SK-N-SH treated with all-trans-retinoic acid at 6 μM for 48 hours (cell line): ENCODE measurements around the gene SLC25A26.
"Not testable (repeated sequence)": the region's sequence is repeated elsewhere in the genome, so short reads cannot be mapped to it uniquely, and the experiment has no call there.

Experiments used
- ATAC-seq: fragments of 200-7000 bp; cut with Tn5 transposase; 3 replicates; pipeline ENCODE4 v1.9.1; 2020; ENCODE audit warnings: mild to moderate bottlenecking, moderate library complexity
- ARNTL ChIP-seq: fragments of 450-650 bp; formaldehyde crosslinking; IDR thresholded peaks from 2 replicates; pipeline ENCODE4 v1.5.0; 2020; ENCODE audit warnings: low read depth, mild to moderate bottlenecking, moderate library complexity, borderline replicate concordance
- BACH2 ChIP-seq: fragments of 250-450 bp; sonication (Bioruptor Pico); IDR thresholded peaks from 2 replicates; pipeline ENCODE4 v1.9.0; 2021; ENCODE audit warnings: mild to moderate bottlenecking, borderline replicate concordance
- CSDC2 ChIP-seq: fragments of 250-450 bp; sonication (Bioruptor Pico); IDR thresholded peaks from 2 replicates; pipeline ENCODE4 v1.5.0; 2020; ENCODE audit warnings: mild to moderate bottlenecking, moderate library complexity
- ESRRG ChIP-seq: fragments of 250-450 bp; sonication (Bioruptor Pico); IDR thresholded peaks from 2 replicates; pipeline ENCODE4 v1.6.1; 2021; ENCODE audit warnings: mild to moderate bottlenecking
- ISL1 ChIP-seq: fragments of 250-450 bp; sonication (Bioruptor Pico); IDR thresholded peaks from 2 replicates; pipeline ENCODE4 v2.1.2; 2022; ENCODE audit warnings: mild to moderate bottlenecking, moderate library complexity
- OSR1 ChIP-seq: fragments of 250-450 bp; sonication (Bioruptor Pico); IDR thresholded peaks from 2 replicates; pipeline ENCODE4 v1.8.0; 2022; ENCODE audit warnings: moderate library complexity, mild to moderate bottlenecking, inconsistent platforms
- PATZ1 ChIP-seq: fragments of 250-450 bp; sonication (Bioruptor Pico); IDR thresholded peaks from 2 replicates; pipeline ENCODE4 v1.8.0; 2020; ENCODE audit warnings: mild to moderate bottlenecking, moderate library complexity, borderline replicate concordance
- PPARA ChIP-seq: fragments of 250-450 bp; sonication (Bioruptor Pico); IDR thresholded peaks from 2 replicates; pipeline ENCODE4 v1.5.0; 2020; ENCODE audit warnings: mild to moderate bottlenecking, borderline replicate concordance
- SNAI2 ChIP-seq: fragments of 250-450 bp; sonication (Bioruptor Pico); IDR thresholded peaks from 2 replicates; pipeline ENCODE4 v1.5.0; 2020; ENCODE audit warnings: mild to moderate bottlenecking, moderate library complexity
- TCF4 ChIP-seq: fragments of 250-450 bp; sonication (Bioruptor Pico); IDR thresholded peaks from 2 replicates; pipeline ENCODE4 v1.8.0; 2021; ENCODE audit warnings: mild to moderate bottlenecking, moderate library complexity, borderline replicate concordance
- ZC3H10 ChIP-seq: fragments of 250-450 bp; sonication (Bioruptor Pico); IDR thresholded peaks from 2 replicates; pipeline ENCODE4 v1.5.1; 2021; ENCODE audit warnings: mild to moderate bottlenecking, moderate library complexity
- ZFP3 ChIP-seq: fragments of 250-450 bp; sonication (Bioruptor Pico); IDR thresholded peaks from 2 replicates; pipeline ENCODE4 v1.5.0; 2020; ENCODE audit warnings: mild to moderate bottlenecking, moderate library complexity
- ZFP30 ChIP-seq: fragments of 450-650 bp; formaldehyde crosslinking; IDR thresholded peaks from 2 replicates; pipeline ENCODE4 v1.5.0; 2022; ENCODE audit warnings: mild to moderate bottlenecking, moderate library complexity
- ZNF565 ChIP-seq: fragments of 450-650 bp; formaldehyde crosslinking; conservative IDR thresholded peaks from 2 replicates; pipeline ENCODE4 v1.5.0; 2020; ENCODE audit warnings: low read depth, mild to moderate bottlenecking, moderate library complexity
- ZNF70 ChIP-seq: fragments of 450-650 bp; formaldehyde crosslinking; IDR thresholded peaks from 2 replicates; pipeline ENCODE4 v1.5.0; 2020; ENCODE audit warnings: mild to moderate bottlenecking, moderate library complexity
- ZNF8 ChIP-seq: fragments of 450-650 bp; formaldehyde crosslinking; IDR thresholded peaks from 2 replicates; pipeline ENCODE4 v1.5.0; 2020; ENCODE audit warnings: mild to moderate bottlenecking, moderate library complexity
- TF ChIP-seq, protein P1 (sequence below): fragments of 250-450 bp; sonication (Bioruptor Pico); IDR thresholded peaks from 2 replicates; pipeline ENCODE4 v1.8.0; 2021; ENCODE audit warnings: low read depth, mild to moderate bottlenecking, moderate library complexity, borderline replicate concordance
- TF ChIP-seq, protein P2 (sequence below): fragments of 250-450 bp; sonication (Bioruptor Pico); IDR thresholded peaks from 2 replicates; pipeline ENCODE4 v1.5.1; 2021; ENCODE audit warnings: mild to moderate bottlenecking, moderate library complexity
- TF ChIP-seq, protein P3 (sequence below): fragments of 250-450 bp; sonication (Bioruptor Pico); IDR thresholded peaks from 2 replicates; pipeline ENCODE4 v1.5.0; 2020; ENCODE audit warnings: mild to moderate bottlenecking, moderate library complexity
- TF ChIP-seq, protein P4 (sequence below): fragments of 250-450 bp; sonication (Bioruptor Pico); IDR thresholded peaks from 2 replicates; pipeline ENCODE4 v1.5.1; 2020; ENCODE audit warnings: low read depth, mild to moderate bottlenecking, moderate library complexity

Gene SLC25A26

GRCh38 chr3:66419036-66419435 lies 198.2 kb downstream of the SLC25A26 start:
- ATAC-seq: no peak
- no peak for TF ChIP-seq ARNTL
- TF ChIP-seq TCF4 (CRISPR knock-in tag): no peak
- no peak for TF ChIP-seq ZNF8 (CRISPR knock-in tag)
- TF ChIP-seq, protein P1, sequence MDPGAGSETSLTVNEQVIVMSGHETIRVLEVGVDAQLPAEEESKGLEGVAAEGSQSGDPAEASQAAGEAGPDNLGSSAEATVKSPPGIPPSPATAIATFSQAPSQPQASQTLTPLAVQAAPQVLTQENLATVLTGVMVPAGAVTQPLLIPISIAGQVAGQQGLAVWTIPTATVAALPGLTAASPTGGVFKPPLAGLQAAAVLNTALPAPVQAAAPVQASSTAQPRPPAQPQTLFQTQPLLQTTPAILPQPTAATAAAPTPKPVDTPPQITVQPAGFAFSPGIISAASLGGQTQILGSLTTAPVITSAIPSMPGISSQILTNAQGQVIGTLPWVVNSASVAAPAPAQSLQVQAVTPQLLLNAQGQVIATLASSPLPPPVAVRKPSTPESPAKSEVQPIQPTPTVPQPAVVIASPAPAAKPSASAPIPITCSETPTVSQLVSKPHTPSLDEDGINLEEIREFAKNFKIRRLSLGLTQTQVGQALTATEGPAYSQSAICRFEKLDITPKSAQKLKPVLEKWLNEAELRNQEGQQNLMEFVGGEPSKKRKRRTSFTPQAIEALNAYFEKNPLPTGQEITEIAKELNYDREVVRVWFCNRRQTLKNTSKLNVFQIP (CRISPR knock-in tag): no peak
- no peak for TF ChIP-seq BACH2 (CRISPR knock-in tag)
- TF ChIP-seq ZNF70 (CRISPR knock-in tag): no peak
- no peak for TF ChIP-seq OSR1 (CRISPR knock-in tag)
- TF ChIP-seq ZFP3 (CRISPR knock-in tag): no peak
- TF ChIP-seq ZC3H10 (CRISPR knock-in tag): no peak
- TF ChIP-seq, protein P2, sequence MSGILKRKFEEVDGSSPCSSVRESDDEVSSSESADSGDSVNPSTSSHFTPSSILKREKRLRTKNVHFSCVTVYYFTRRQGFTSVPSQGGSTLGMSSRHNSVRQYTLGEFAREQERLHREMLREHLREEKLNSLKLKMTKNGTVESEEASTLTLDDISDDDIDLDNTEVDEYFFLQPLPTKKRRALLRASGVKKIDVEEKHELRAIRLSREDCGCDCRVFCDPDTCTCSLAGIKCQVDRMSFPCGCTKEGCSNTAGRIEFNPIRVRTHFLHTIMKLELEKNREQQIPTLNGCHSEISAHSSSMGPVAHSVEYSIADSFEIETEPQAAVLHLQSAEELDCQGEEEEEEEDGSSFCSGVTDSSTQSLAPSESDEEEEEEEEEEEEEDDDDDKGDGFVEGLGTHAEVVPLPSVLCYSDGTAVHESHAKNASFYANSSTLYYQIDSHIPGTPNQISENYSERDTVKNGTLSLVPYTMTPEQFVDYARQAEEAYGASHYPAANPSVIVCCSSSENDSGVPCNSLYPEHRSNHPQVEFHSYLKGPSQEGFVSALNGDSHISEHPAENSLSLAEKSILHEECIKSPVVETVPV (CRISPR knock-in tag): no peak
- TF ChIP-seq, protein P3, sequence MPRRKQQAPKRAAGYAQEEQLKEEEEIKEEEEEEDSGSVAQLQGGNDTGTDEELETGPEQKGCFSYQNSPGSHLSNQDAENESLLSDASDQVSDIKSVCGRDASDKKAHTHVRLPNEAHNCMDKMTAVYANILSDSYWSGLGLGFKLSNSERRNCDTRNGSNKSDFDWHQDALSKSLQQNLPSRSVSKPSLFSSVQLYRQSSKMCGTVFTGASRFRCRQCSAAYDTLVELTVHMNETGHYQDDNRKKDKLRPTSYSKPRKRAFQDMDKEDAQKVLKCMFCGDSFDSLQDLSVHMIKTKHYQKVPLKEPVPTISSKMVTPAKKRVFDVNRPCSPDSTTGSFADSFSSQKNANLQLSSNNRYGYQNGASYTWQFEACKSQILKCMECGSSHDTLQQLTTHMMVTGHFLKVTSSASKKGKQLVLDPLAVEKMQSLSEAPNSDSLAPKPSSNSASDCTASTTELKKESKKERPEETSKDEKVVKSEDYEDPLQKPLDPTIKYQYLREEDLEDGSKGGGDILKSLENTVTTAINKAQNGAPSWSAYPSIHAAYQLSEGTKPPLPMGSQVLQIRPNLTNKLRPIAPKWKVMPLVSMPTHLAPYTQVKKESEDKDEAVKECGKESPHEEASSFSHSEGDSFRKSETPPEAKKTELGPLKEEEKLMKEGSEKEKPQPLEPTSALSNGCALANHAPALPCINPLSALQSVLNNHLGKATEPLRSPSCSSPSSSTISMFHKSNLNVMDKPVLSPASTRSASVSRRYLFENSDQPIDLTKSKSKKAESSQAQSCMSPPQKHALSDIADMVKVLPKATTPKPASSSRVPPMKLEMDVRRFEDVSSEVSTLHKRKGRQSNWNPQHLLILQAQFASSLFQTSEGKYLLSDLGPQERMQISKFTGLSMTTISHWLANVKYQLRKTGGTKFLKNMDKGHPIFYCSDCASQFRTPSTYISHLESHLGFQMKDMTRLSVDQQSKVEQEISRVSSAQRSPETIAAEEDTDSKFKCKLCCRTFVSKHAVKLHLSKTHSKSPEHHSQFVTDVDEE: no peak
- no peak for TF ChIP-seq PATZ1 (CRISPR knock-in tag)
- TF ChIP-seq ZNF565 (CRISPR knock-in tag): no peak
- TF ChIP-seq ZFP30 (CRISPR knock-in tag): no peak

DNA sequence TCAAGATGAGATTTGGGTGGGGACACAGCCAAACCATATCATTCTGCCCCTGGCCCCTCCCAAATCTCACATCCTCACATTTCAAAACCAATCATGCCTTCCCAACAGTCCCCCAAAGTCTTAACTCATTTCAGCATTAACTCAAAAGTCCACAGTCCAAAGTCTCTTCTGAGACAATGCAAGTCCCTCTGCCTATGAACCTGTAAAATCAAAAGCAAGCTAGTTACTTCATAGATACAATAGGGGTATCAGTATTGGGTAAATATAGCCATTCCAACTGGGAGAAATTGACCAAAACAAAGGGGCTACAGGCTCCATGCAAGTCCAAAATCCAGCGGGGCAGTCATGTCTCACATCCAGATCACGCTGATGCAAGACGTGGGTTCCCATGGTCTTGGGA lies 200.3 kb downstream of the SLC25A26 start:
- not testable (repeated sequence) for ATAC-seq

DNA sequence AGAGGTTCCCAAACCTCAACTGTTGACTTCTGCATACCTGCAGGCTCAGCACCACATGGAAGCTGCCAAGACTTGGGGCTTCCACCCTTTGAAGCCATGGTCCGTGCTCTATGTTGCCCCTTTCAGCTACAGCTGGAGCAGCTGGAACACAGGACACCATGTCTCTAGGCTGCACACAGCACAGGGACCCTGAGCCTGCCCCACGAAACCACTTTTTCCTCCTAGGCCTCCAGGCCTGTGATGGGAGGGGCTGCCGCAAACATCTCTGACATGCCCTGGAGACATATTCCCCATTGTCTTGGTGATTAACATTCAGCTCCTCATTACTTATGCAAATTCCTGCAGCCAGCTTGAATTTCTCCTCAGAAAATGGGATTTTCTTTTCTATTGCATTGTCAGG lies 201.1 kb downstream of the SLC25A26 start:
- ATAC-seq: not testable (repeated sequence)

- no peak for ATAC-seq
- TF ChIP-seq ESRRG (CRISPR knock-in tag): no peak
- TF ChIP-seq PATZ1 (CRISPR knock-in tag): no peak
- no peak for TF ChIP-seq PPARA (CRISPR knock-in tag)
- TF ChIP-seq, protein P1 (CRISPR knock-in tag): no peak
- no peak for TF ChIP-seq ZC3H10 (CRISPR knock-in tag)
- no peak for TF ChIP-seq TCF4 (CRISPR knock-in tag)
- TF ChIP-seq ISL1 (CRISPR knock-in tag): no peak
- TF ChIP-seq CSDC2 (CRISPR knock-in tag): no peak
- TF ChIP-seq, protein P4, sequence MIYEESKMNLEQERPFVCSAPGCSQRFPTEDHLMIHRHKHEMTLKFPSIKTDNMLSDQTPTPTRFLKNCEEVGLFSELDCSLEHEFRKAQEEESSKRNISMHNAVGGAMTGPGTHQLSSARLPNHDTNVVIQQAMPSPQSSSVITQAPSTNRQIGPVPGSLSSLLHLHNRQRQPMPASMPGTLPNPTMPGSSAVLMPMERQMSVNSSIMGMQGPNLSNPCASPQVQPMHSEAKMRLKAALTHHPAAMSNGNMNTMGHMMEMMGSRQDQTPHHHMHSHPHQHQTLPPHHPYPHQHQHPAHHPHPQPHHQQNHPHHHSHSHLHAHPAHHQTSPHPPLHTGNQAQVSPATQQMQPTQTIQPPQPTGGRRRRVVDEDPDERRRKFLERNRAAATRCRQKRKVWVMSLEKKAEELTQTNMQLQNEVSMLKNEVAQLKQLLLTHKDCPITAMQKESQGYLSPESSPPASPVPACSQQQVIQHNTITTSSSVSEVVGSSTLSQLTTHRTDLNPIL (CRISPR knock-in tag): no peak
- TF ChIP-seq SNAI2 (CRISPR knock-in tag): no peak
- TF ChIP-seq ZFP30 (CRISPR knock-in tag): no peak
- no peak for TF ChIP-seq ZNF70 (CRISPR knock-in tag)
- TF ChIP-seq ZFP3 (CRISPR knock-in tag): no peak
- TF ChIP-seq, protein P2 (CRISPR knock-in tag): no peak
These were observed 203.0 kb downstream of the SLC25A26 start for GRCh38 chr3:66423791-66424190.
